ENCODE results near the gene SLC24A5.

DNA sequence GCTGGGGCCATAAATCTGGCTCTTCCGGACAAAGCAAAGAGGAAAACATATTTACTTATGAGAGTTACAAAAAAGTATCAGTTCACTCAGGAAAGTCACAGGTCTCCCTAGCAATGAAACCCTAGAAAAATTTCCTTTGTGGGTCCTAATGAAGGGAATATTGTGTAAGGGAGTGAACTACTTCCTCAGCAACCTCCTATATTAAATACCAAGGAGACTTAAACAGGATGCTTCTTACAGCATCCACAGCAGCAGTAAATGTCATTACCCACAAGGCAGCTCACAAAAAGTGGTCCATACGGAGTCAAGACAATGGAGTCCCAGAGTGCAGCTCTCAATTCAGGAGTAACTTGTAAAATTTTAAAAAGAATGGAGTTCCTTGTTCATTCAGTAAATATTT, 14.9 kb upstream of the SLC24A5 start:
- TF ChIP-seq CTCF (conservative IDR thresholded peaks at IDR 0.05 in 1 of 2, IDR thresholded peaks at IDR 0.05 in 1 of 2; ENCODE audit: extremely low read depth in 1 of 2, insufficient read depth in 1 of 2, low read depth in 1 of 2, low read length in 2 of 2), result no peak
- TF ChIP-seq EZH2 (IDR thresholded peaks at IDR 0.05; ENCODE audit: borderline replicate concordance, low read length), result no peak
